GM20000 (cell line): ENCODE results near the gene GPR25.

ENCODE experiments used
- DNase-seq: peaks from one replicate; pipeline ENCODE4 v3.0.0; 2012; ENCODE audit warnings: low spot score
- CTCF ChIP-seq: IDR thresholded peaks from 2 replicates; pipeline ENCODE4 v1.5.1; 2012; ENCODE audit warnings: mild to moderate bottlenecking, control low read depth; ENCODE audit errors: extremely low read depth, missing control alignments

Gene GPR25

GRCh38 chr1:200886594-200886993 lies 13.8 kb downstream of the GPR25 start:
- no peak for DNase-seq
- TF ChIP-seq CTCF = no peak

GRCh38 chr1:200887036-200887435 lies 14.3 kb downstream of the GPR25 start:
- DNase-seq = no peak
- no peak for TF ChIP-seq CTCF

- DNase-seq = no peak
- TF ChIP-seq CTCF = no peak
Measured at GRCh38 chr1:200887772-200888348, 15.1 kb downstream of the GPR25 start.

- DNase-seq = peak; percentile 87
- TF ChIP-seq CTCF = no peak
Measured at GRCh38 chr1:200888349-200888838, 15.6 kb downstream of the GPR25 start.

- TF ChIP-seq CTCF = no peak
Measured at GRCh38 chr1:200889571-200889970, 16.8 kb downstream of the GPR25 start.

GRCh38 chr1:200890027-200890426 lies 17.2 kb downstream of the GPR25 start:
- DNase-seq = no peak
- no peak for TF ChIP-seq CTCF

More at GRCh38 chr1:200889571-200889970, 16.8 kb downstream of the GPR25 start:
- no peak for DNase-seq

GRCh38 chr1:200890818-200891773 lies 18.3 kb downstream of the GPR25 start:
- DNase-seq = peak; percentile 72
- peak; percentile 71 for TF ChIP-seq CTCF
